PC-3 (cell line): ENCODE data around the gene CYP46A1.

Source experiments
- CTCF ChIP-seq: fragments of 300-600 bp; sonication (generic); conservative IDR thresholded peaks from 2 replicates; pipeline ENCODE4 v1.5.1; 2017; ENCODE audit warnings: antibody characterized with exemption, low read depth, mild to moderate bottlenecking, low read length
- EZH2 ChIP-seq: fragments of 300-600 bp; sonication (generic); IDR thresholded peaks from one replicate; pipeline ENCODE4 v1.6.1; 2017; ENCODE audit warnings: antibody characterized with exemption, mild to moderate bottlenecking, low read length; ENCODE audit not compliant: unreplicated experiment
- EZH2phosphoT487 ChIP-seq: fragments of 300-600 bp; sonication (generic); IDR thresholded peaks from 2 replicates; pipeline ENCODE4 v1.6.1; 2018; ENCODE audit warnings: mild to moderate bottlenecking, antibody characterized with exemption, low read length, borderline replicate concordance

GRCh38 chr14:99651953-99652746 lies 31.9 kb upstream of the CYP46A1 start:
- no peak for TF ChIP-seq CTCF
- no peak for TF ChIP-seq EZH2
- TF ChIP-seq EZH2phosphoT487: no peak
